CD14-positive monocyte (primary cell): ENCODE data around the gene CLOCK. TPM values are rescaled to one million over a fixed set of nuclear protein-coding genes. Genes with fewer than 3 reads are reported as not detected.
A peak's percentile ranks its signal among the peaks of the same experiment; 100 is the strongest.

ENCODE experiments used
- DNase-seq, 3 donors: peaks; one replicate each; pipeline ENCODE4 v3.0.0-alpha.2; 2011 to 2022
- H2AFZ ChIP-seq: 2 replicates; pipeline ENCODE4 v1.6.0; 2012; ENCODE audit warnings: mild to moderate bottlenecking, low read depth, low read length, inconsistent platforms; ENCODE audit not compliant: insufficient read depth, poor library complexity, severe bottlenecking
- H3K27ac ChIP-seq, 2 donors: 1 replicate in 1 of 2; 2 replicates in 1 of 2; pipeline ENCODE4 v1.5.1; 2012 to 2013; ENCODE audit warnings: low read length in 2 of 2, control low read depth in 1 of 2, inconsistent platforms in 1 of 2, low read depth in 1 of 2, mild to moderate bottlenecking in 1 of 2
- H3K27me3 ChIP-seq, 2 donors: one replicate each; pipeline versions ENCODE4 v1.6.0 to v1.6.1; 2011 to 2013; ENCODE audit warnings: low read length in 2 of 2; ENCODE audit not compliant: control insufficient read depth in 2 of 2, insufficient read depth in 2 of 2
- H3K36me3 ChIP-seq, 2 donors: replicated peaks in 1 of 2; 1 replicate in 1 of 2; 2 replicates in 1 of 2; pipeline versions ENCODE4 v1.5.1 to v1.6.1; 2012 to 2013; ENCODE audit warnings: low read length in 2 of 2, control low read depth in 1 of 2, inconsistent platforms in 1 of 2, mild to moderate bottlenecking in 1 of 2; ENCODE audit not compliant: insufficient read depth in 2 of 2, control insufficient read depth in 1 of 2
- H3K4me1 ChIP-seq, 2 donors: 1 replicate in 1 of 2; 2 replicates in 1 of 2; pipeline versions ENCODE4 v1.5.1 to v1.6.1; 2012 to 2013; ENCODE audit warnings: low read length in 2 of 2, control low read depth in 1 of 2, inconsistent platforms in 1 of 2, mild to moderate bottlenecking in 1 of 2, moderate library complexity in 1 of 2; ENCODE audit not compliant: insufficient read depth in 2 of 2, control insufficient read depth in 1 of 2
- H3K4me2 ChIP-seq: replicated peaks from 2 replicates; pipeline ENCODE3; 2012; ENCODE audit warnings: low read length, moderate library complexity, mild to moderate bottlenecking; ENCODE audit not compliant: poor library complexity, severe bottlenecking; ENCODE audit errors: extremely low read depth
- H3K4me3 ChIP-seq, 3 experiments: fragments of 200-600 bp in 1 of 3; sonication (generic) in 1 of 3; replicated peaks in 1 of 3; 1 replicate in 2 of 3; 2 replicates in 1 of 3; pipeline ENCODE4 v1.5.1; 2011 to 2013; ENCODE audit warnings: low read length in 3 of 3, mild to moderate bottlenecking in 3 of 3, control low read depth in 2 of 3, low read depth in 2 of 3, inconsistent platforms in 1 of 3, moderate library complexity in 1 of 3
- H3K79me2 ChIP-seq: 2 replicates; pipeline ENCODE4 v1.6.0; 2012; ENCODE audit warnings: mild to moderate bottlenecking, control low read depth, inconsistent platforms, low read length, moderate library complexity; ENCODE audit not compliant: insufficient read depth
- H3K9ac ChIP-seq: 2 replicates; pipeline ENCODE4 v1.6.0; 2017; ENCODE audit warnings: low read length, mild to moderate bottlenecking; ENCODE audit not compliant: insufficient read depth, poor library complexity, severe bottlenecking
- H3K9me3 ChIP-seq, 2 donors: replicated peaks in 1 of 2; 1 replicate in 1 of 2; 2 replicates in 1 of 2; pipeline versions ENCODE4 v1.5.1 to v1.6.1; 2012 to 2013; ENCODE audit warnings: low read length in 2 of 2, control low read depth in 1 of 2; ENCODE audit not compliant: control insufficient read depth in 1 of 2, insufficient read depth in 1 of 2
- H4K20me1 ChIP-seq: 2 replicates; pipeline ENCODE4 v1.6.0; 2012; ENCODE audit warnings: mild to moderate bottlenecking, low read length, control low read depth, moderate library complexity; ENCODE audit not compliant: insufficient read depth
- H3K27ac Mint-ChIP-seq, 7 donors: one replicate each; pipeline ENCODE4 v1.8.0; 2020; ENCODE audit warnings: mild to moderate bottlenecking in 7 of 7, mixed read lengths in 7 of 7, moderate library complexity in 6 of 7, inconsistent platforms in 2 of 7
- H3K27me3 Mint-ChIP-seq, 3 donors: one replicate each; pipeline ENCODE4 v1.8.0; 2021 to 2022; ENCODE audit warnings: low read depth in 3 of 3, mild to moderate bottlenecking in 3 of 3, mixed read lengths in 3 of 3, moderate library complexity in 3 of 3, inconsistent platforms in 1 of 3
- H3K36me3 Mint-ChIP-seq, 2 donors: one replicate each; pipeline ENCODE4 v1.8.0; 2020; ENCODE audit warnings: mixed read lengths in 2 of 2, inconsistent platforms in 1 of 2, mild to moderate bottlenecking in 1 of 2
- H3K4me1 Mint-ChIP-seq: one replicate; pipeline ENCODE4 v1.8.0; 2020; ENCODE audit warnings: mild to moderate bottlenecking, mixed read lengths
- H3K4me3 Mint-ChIP-seq, 2 donors: one replicate each; pipeline ENCODE4 v1.8.0; 2020; ENCODE audit warnings: mild to moderate bottlenecking in 2 of 2, mixed read lengths in 2 of 2, moderate library complexity in 1 of 2
- H3K9me3 Mint-ChIP-seq, 7 donors: one replicate each; pipeline ENCODE4 v1.8.0; 2020 to 2022; ENCODE audit warnings: mixed read lengths in 7 of 7, mild to moderate bottlenecking in 6 of 7, moderate library complexity in 6 of 7, inconsistent platforms in 2 of 7
- CTCF ChIP-seq: fragments of 200-600 bp; IDR thresholded peaks from one replicate; pipeline ENCODE4 v1.8.0; 2022; ENCODE audit warnings: antibody characterized with exemption, mild to moderate bottlenecking
- WGBS: methylation state at CpG from one replicate; pipeline ENCODE4 v1.1.5; 2013; ENCODE audit warnings: missing lambda C conversion rate; ENCODE audit not compliant: insufficient coverage; 5-methylcytosine and 5-hydroxymethylcytosine counted together
- intact Hi-C, 2 donors: fragments of 100-400 bp; cut with micrococcal nuclease; formaldehyde crosslinking; loops; one replicate each; pipeline versions ENCODE4 v1.15.0 to v1.15.1; 2023
- polyA plus RNA-seq, 3 donors: library from polyadenylated mRNA; depleted of rRNA in 1 of 3; unstranded in 2 of 3; stranded (reverse) in 1 of 3; fragments of 300-500 nt in 2 of 3; fragments of >200 nt in 1 of 3; fragmentation: Illumina TruSeq in 2 of 3; gene quantifications; 1 replicate in 2 of 3; 2 replicates in 1 of 3; pipeline ENCODE4 v1.2.3, GENCODE V29; 2012 to 2021

The CLOCK gene
- polyA plus RNA-seq, 3 donors = 1.9 to 3.7 (median 2.9) TPM

DNA sequence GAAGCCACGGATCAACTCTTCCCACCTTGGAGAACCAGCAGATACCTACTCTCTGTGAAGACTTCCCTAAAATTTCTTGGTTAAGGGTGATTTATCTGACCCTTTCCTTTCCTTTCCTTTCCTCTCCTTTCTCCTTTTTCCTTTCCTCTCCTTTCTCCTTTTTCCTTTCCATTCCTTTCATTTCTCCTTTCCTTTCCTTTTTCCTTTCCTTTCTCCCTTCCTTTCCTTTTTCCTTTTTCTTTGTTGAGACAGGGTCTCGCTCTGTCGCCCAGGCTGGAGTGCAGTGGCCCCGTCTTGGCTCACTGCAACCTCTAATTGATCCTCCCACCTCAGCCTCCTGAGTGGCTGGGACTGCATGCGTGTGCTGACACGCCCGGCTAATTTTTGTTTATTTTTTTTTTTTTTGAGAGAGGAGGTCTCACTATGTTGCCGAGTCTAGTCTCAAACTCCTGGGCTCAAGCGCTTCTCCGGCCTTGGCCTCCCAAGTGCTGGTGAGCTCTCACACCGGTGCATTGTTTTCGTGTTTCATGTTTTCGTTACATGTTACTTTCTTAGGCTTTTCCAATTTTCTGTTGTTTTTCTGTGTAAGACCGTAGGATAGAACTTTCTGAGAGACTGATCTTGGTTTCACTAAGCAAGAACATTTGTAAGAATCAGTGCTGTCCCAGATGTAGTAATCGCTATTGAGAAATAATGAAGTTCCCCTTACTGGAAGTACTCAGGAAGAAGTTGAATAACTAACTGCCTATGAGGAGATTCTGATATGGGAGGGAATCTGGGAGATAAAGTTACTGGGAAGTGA, 149.0 kb downstream of the CLOCK start:
- H3K9me3 ChIP-seq = no peaks in the 10 kb centered on the region
- H3K9me3 Mint-ChIP-seq = no peaks in the 10 kb centered on the region
- peaks cover 64% of the 10 kb centered on the region for H4K20me1 ChIP-seq
- H3K4me1 ChIP-seq = peaks cover 30 to 37% of the 10 kb centered on the region in 2 donors
- DNase-seq = peak; percentile 75 to 92 (median 91)
- peak overlapping the region; percentile 96 to 99 for H3K4me3 Mint-ChIP-seq
- peaks cover 15 to 23% of the 10 kb centered on the region in 2 donors for H3K36me3 ChIP-seq
- WGBS = 40% methylated on average over 4 of the region's 15 CpGs
- no peak for TF ChIP-seq CTCF
- H3K27ac ChIP-seq = peak overlapping the region; percentile 89 to 94
- peak overlapping the region; percentile 95 for H3K9ac ChIP-seq
- peaks cover 68% of the 10 kb centered on the region for H3K79me2 ChIP-seq
- intact Hi-C loops = loop anchor here (5.0 kb wide), 2 partner anchors 50 to 150 kb away; partner anchors contain the start of genes CLOCK (in 2 of the 2) and SRD5A3 (in 1 of the 2)
- peak overlapping the region; percentile 97 to 99 (median 99) for H3K27ac Mint-ChIP-seq
- peaks cover 0 to 4% (median 0%) of the 10 kb centered on the region in 3 donors for H3K27me3 Mint-ChIP-seq
- H3K4me2 ChIP-seq = peak overlapping the region; percentile 97
- H3K36me3 Mint-ChIP-seq = peaks cover 21 to 31% of the 10 kb centered on the region in 2 donors
- peaks cover 44% of the 10 kb centered on the region for H3K4me1 Mint-ChIP-seq
- peak overlapping the region; percentile 89 to 96 (median 93) for H3K4me3 ChIP-seq
- no peak overlapping the region for H2AFZ ChIP-seq
- H3K27me3 ChIP-seq = no peaks in the 10 kb centered on the region

GRCh38 chr4:55397126-55397436, 149.6 kb downstream of the CLOCK start:
- peaks cover 62% of the 10 kb centered on the region for H3K79me2 ChIP-seq
- peaks cover 15 to 23% of the 10 kb centered on the region in 2 donors for H3K36me3 ChIP-seq
- peak overlapping the region; percentile 89 to 96 (median 93) for H3K4me3 ChIP-seq
- WGBS = 31% methylated on average over 4 of the region's 7 CpGs
- TF ChIP-seq CTCF = no peak
- H3K27me3 ChIP-seq = no peaks in the 10 kb centered on the region
- peak overlapping the region; percentile 89 to 94 for H3K27ac ChIP-seq
- peak overlapping the region; percentile 96 to 99 for H3K4me3 Mint-ChIP-seq
- peaks cover 30 to 37% of the 10 kb centered on the region in 2 donors for H3K4me1 ChIP-seq
- peak overlapping the region; percentile 97 for H3K4me2 ChIP-seq
- peaks cover 21 to 31% of the 10 kb centered on the region in 2 donors for H3K36me3 Mint-ChIP-seq
- H3K4me1 Mint-ChIP-seq = peaks cover 44% of the 10 kb centered on the region
- H3K9me3 ChIP-seq = no peaks in the 10 kb centered on the region
- H4K20me1 ChIP-seq = peaks cover 60% of the 10 kb centered on the region
- peak in 1 of 3 donors; percentile 8 for DNase-seq
- H3K27ac Mint-ChIP-seq = peak overlapping the region; percentile 97 to 99 (median 99)
- peaks cover 0 to 4% (median 0%) of the 10 kb centered on the region in 3 donors for H3K27me3 Mint-ChIP-seq
- H2AFZ ChIP-seq = no peak overlapping the region
- peak overlapping the region; percentile 95 for H3K9ac ChIP-seq
- intact Hi-C loops = loop anchor here (5.0 kb wide), 2 partner anchors 50 to 150 kb away; partner anchors contain the start of genes CLOCK (in 2 of the 2) and SRD5A3 (in 1 of the 2)
- no peaks in the 10 kb centered on the region for H3K9me3 Mint-ChIP-seq
